ENCODE data around the gene F8. TPM values are rescaled to one million over a fixed set of nuclear protein-coding genes. Genes with fewer than 3 reads are reported as not detected.

Gene F8
- total and polyA plus RNA-seq, 9 of the 15 experiments (the other 6 are each of a cell fraction or from before 2014, with no cell fraction given), result 0.41 to 3.8 (median 0.91) TPM

GRCh38 chrX:154799556-154800348, 222.8 kb downstream of the F8 start (continued):
- TF ChIP-seq ATF4 (CRISPR knock-in tag; IDR thresholded peaks at IDR 0.05) (no peak), ZKSCAN3 (CRISPR knock-in tag; IDR thresholded peaks at IDR 0.05) (no peak), XRCC5 (IDR thresholded peaks at IDR 0.05; ENCODE audit: low read depth, low read length) (no peak), MTA3 (IDR thresholded peaks at IDR 0.05; ENCODE audit: borderline replicate concordance) (no peak), KAT7 (CRISPR knock-in tag; IDR thresholded peaks at IDR 0.05; ENCODE audit: borderline replicate concordance) (0 out of 2 replicates have a peak, but pooled peaks have one; percentile 66), ZSCAN29 (IDR thresholded peaks at IDR 0.05) (no peak), NFIC (IDR thresholded peaks at IDR 0.05) (peak; percentile 44; the same call in 1 of the 2 replicates), MTA1 (IDR thresholded peaks at IDR 0.05; ENCODE audit: borderline replicate concordance) (no peak), ZFX (CRISPR knock-in tag; IDR thresholded peaks at IDR 0.05) (peak; percentile 44), SMARCA5 (IDR thresholded peaks at IDR 0.05) (0 out of 2 replicates have a peak, but pooled peaks have one; percentile 16), SFPQ (IDR thresholded peaks at IDR 0.05; ENCODE audit: low read depth, low read length) (no peak), TAF1 (IDR thresholded peaks at IDR 0.05; ENCODE audit: control insufficient read depth, extremely low read depth, insufficient read depth, low read length, severe bottlenecking) (no peak), GABPA (tag; conservative IDR thresholded peaks at IDR 0.05; ENCODE audit: low read depth) (peak; percentile 32; the same call in 1 of the 2 replicates), GATA2 (CRISPR knock-in tag; IDR thresholded peaks at IDR 0.05) (no peak), ATF7 (IDR thresholded peaks at IDR 0.05) (0 out of 2 replicates have a peak, but pooled peaks have one; percentile 6), ZNF592 (IDR thresholded peaks at IDR 0.05) (peak; percentile 51), HSF4 (CRISPR knock-in tag; IDR thresholded peaks at IDR 0.05; ENCODE audit: borderline replicate concordance) (no peak), UBTF (IDR thresholded peaks at IDR 0.05; ENCODE audit: borderline replicate concordance in 1 of 2, low read depth in 2 of 2, low read length in 2 of 2) (no peak)

All from K562 (cell line).